ENCODE data around the gene SEMA4G. TPM values are rescaled to one million over a fixed set of nuclear protein-coding genes. Genes with fewer than 3 reads are reported as not detected.

Gene SEMA4G
- total RNA-seq, 1 donor = 0.10 TPM

GRCh38 chr10:100979791-100980272 lies 10.5 kb downstream of the SEMA4G start:
- H3K9me3 ChIP-seq (ENCODE audit: low read depth, low read length) = no peaks in the 10 kb centered on the region
- no peak overlapping the region for H3K4me3 ChIP-seq (ENCODE audit: low read length)
- H3K4me1 ChIP-seq (ENCODE audit: insufficient read depth, low read length) = no peaks in the 10 kb centered on the region
- no peaks in the 10 kb centered on the region for H3K27me3 ChIP-seq (ENCODE audit: insufficient read depth, low read length)

- H3K27me3 ChIP-seq (ENCODE audit: insufficient read depth, low read length) = no peaks in the 10 kb centered on the region
- H3K9me3 ChIP-seq (ENCODE audit: low read depth, low read length) = no peaks in the 10 kb centered on the region
- H3K4me3 ChIP-seq (ENCODE audit: low read length) = no peak overlapping the region
- no peaks in the 10 kb centered on the region for H3K4me1 ChIP-seq (ENCODE audit: insufficient read depth, low read length)
Observed at GRCh38 chr10:100980311-100980710, 11.0 kb downstream of the SEMA4G start.

- H3K9me3 ChIP-seq (ENCODE audit: low read depth, low read length) = no peaks in the 10 kb centered on the region
- no peaks in the 10 kb centered on the region for H3K4me1 ChIP-seq (ENCODE audit: insufficient read depth, low read length)
- H3K4me3 ChIP-seq (ENCODE audit: low read length) = no peak overlapping the region
- no peaks in the 10 kb centered on the region for H3K27me3 ChIP-seq (ENCODE audit: insufficient read depth, low read length)
Observed at GRCh38 chr10:100980711-100981110, 11.4 kb downstream of the SEMA4G start.

- Histone ChIP-seq H3K4me1 (ENCODE audit: insufficient read depth, low read length) (peaks cover under 1% of the 10 kb centered on the region), H3K9me3 (ENCODE audit: low read depth, low read length) (no peaks in the 10 kb centered on the region), H3K4me3 (ENCODE audit: low read length) (no peak overlapping the region), H3K27me3 (ENCODE audit: insufficient read depth, low read length) (no peaks in the 10 kb centered on the region)
Observed at GRCh38 chr10:100981178-100981772, 12.0 kb downstream of the SEMA4G start.

GRCh38 chr10:100982916-100983830 lies 13.9 kb downstream of the SEMA4G start:
- Histone ChIP-seq H3K4me1 (ENCODE audit: insufficient read depth, low read length) (peaks cover 15% of the 10 kb centered on the region), H3K27me3 (ENCODE audit: insufficient read depth, low read length) (no peaks in the 10 kb centered on the region), H3K9me3 (ENCODE audit: low read depth, low read length) (no peaks in the 10 kb centered on the region), H3K4me3 (ENCODE audit: low read length) (no peak overlapping the region)

GRCh38 chr10:100983868-100984671 lies 14.8 kb downstream of the SEMA4G start:
- H3K4me1 ChIP-seq (ENCODE audit: insufficient read depth, low read length) = peaks cover 22% of the 10 kb centered on the region
- no peaks in the 10 kb centered on the region for H3K27me3 ChIP-seq (ENCODE audit: insufficient read depth, low read length)
- no peaks in the 10 kb centered on the region for H3K9me3 ChIP-seq (ENCODE audit: low read depth, low read length)
- H3K4me3 ChIP-seq (ENCODE audit: low read length) = no peak overlapping the region

DNA sequence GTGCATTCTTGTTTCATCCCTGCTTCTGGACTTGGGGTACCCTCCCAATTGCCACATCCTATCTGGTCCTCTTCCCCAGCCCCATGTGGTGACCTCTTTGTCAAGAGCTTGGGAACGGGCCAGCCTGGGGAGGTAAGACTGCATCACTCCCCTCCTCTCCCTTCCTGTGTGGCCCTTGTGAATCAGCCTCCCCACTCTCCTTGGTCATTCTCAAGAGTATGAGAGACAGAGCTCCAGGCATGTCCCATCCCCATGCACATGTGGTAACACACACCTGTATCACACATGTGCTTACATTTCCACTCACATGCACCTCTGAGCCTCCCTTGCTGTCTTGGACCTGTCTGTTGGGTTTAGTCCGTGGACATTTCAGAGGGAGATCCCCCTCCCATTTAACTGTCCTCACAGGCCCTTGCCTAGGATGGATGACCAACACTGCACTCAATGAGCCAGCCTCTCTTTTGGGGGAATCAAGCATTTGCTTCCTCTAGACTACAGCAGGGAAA lies 15.4 kb downstream of the SEMA4G start:
- H3K27me3 ChIP-seq (ENCODE audit: insufficient read depth, low read length) = no peaks in the 10 kb centered on the region
- H3K4me1 ChIP-seq (ENCODE audit: insufficient read depth, low read length) = peaks cover 22% of the 10 kb centered on the region
- H3K9me3 ChIP-seq (ENCODE audit: low read depth, low read length) = no peaks in the 10 kb centered on the region
- no peak overlapping the region for H3K4me3 ChIP-seq (ENCODE audit: low read length)

GRCh38 chr10:100985336-100985735 lies 16.0 kb downstream of the SEMA4G start:
- no peaks in the 10 kb centered on the region for H3K27me3 ChIP-seq (ENCODE audit: insufficient read depth, low read length)
- peaks cover 22% of the 10 kb centered on the region for H3K4me1 ChIP-seq (ENCODE audit: insufficient read depth, low read length)
- no peaks in the 10 kb centered on the region for H3K9me3 ChIP-seq (ENCODE audit: low read depth, low read length)
- H3K4me3 ChIP-seq (ENCODE audit: low read length) = no peak overlapping the region

- no peaks in the 10 kb centered on the region for H3K27me3 ChIP-seq (ENCODE audit: insufficient read depth, low read length)
- H3K4me1 ChIP-seq (ENCODE audit: insufficient read depth, low read length) = peaks cover 22% of the 10 kb centered on the region
- peak overlapping the region; percentile 93 for H3K4me3 ChIP-seq (ENCODE audit: low read length)
- H3K9me3 ChIP-seq (ENCODE audit: low read depth, low read length) = no peaks in the 10 kb centered on the region
Observed at GRCh38 chr10:100986623-100986951, 17.3 kb downstream of the SEMA4G start.

DNA sequence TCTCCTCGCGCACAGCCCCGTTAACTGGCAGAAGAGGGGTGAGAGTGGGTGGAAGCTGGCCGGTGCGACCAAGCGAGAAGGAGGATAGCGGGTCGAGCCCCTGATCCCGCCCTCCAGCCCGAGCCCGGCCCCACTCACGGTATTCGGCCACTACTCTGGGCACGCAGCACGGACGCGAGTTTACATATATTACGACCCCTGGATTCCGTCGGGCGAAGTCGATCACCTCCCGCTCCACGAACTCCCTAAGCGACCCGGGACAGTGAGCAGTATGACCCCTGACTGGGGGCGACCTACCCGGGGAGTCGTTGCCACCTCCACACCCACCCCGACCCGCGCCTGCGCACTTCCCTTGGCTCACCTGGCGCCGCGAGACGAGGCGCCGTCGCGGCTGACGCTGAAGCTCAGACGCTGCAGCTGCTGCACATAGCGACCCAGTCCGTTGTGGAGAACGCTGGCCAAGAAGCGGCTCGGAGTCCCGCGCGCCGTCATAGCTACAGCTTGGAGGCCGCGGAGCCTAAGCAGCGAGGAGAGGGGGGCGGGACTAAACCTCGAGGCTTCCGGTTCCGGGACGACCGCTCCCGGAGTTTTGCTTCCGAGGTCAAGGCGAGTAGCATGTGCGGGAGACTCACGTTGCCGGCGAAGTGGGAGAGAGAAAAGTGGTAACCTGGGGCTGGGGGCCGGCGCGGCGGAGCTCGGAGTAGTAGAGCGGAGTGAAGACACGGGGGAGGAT lies 17.8 kb downstream of the SEMA4G start, which contains the start of the genes MRPL43 and TWNK:
MRPL43 (minus strand) TSS at position 546 of the 733 bp plus-strand sequence; CDS start at position 492, 54 bp downstream.
TWNK (plus strand) TSS at position 592 of the 733 bp plus-strand sequence. CDS start 668 bp downstream, outside the sequence.
- H3K4me3 ChIP-seq (ENCODE audit: low read length) = peak within 1 kb of the TSS; percentile 93
- H3K9me3 ChIP-seq (ENCODE audit: low read depth, low read length) = no peaks in the 10 kb centered on the region
- H3K4me1 ChIP-seq (ENCODE audit: insufficient read depth, low read length) = peaks cover 22% of the 10 kb centered on the region
- no peaks in the 10 kb centered on the region for H3K27me3 ChIP-seq (ENCODE audit: insufficient read depth, low read length)

GRCh38 chr10:100987685-100988049 lies 18.4 kb downstream of the SEMA4G start:
- Histone ChIP-seq H3K4me1 (ENCODE audit: insufficient read depth, low read length) (peaks cover 22% of the 10 kb centered on the region), H3K4me3 (ENCODE audit: low read length) (peak overlapping the region; percentile 93), H3K9me3 (ENCODE audit: low read depth, low read length) (no peaks in the 10 kb centered on the region), H3K27me3 (ENCODE audit: insufficient read depth, low read length) (no peaks in the 10 kb centered on the region)

- Histone ChIP-seq H3K4me3 (ENCODE audit: low read length) (peak overlapping the region; percentile 93), H3K27me3 (ENCODE audit: insufficient read depth, low read length) (no peaks in the 10 kb centered on the region), H3K4me1 (ENCODE audit: insufficient read depth, low read length) (peaks cover 22% of the 10 kb centered on the region), H3K9me3 (ENCODE audit: low read depth, low read length) (no peaks in the 10 kb centered on the region)
Observed at GRCh38 chr10:100988166-100988565, 18.9 kb downstream of the SEMA4G start.

DNA sequence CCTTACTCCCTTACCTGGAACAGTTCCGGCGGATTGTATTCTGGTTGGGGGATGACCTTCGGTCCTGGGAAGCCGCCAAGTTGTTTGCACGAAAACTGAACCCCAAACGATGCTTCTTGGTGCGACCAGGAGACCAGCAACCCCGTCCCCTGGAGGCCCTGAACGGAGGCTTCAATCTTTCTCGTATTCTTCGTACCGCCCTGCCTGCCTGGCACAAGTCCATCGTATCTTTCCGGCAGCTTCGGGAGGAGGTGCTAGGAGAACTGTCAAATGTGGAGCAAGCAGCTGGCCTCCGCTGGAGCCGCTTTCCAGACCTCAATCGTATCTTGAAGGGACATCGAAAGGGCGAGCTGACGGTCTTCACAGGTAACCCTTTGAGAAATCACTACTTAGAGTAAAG lies 19.8 kb downstream of the SEMA4G start:
- H3K4me3 ChIP-seq (ENCODE audit: low read length) = no peak overlapping the region
- H3K9me3 ChIP-seq (ENCODE audit: low read depth, low read length) = no peaks in the 10 kb centered on the region
- peaks cover 22% of the 10 kb centered on the region for H3K4me1 ChIP-seq (ENCODE audit: insufficient read depth, low read length)
- H3K27me3 ChIP-seq (ENCODE audit: insufficient read depth, low read length) = no peaks in the 10 kb centered on the region

- no peak overlapping the region for H3K4me3 ChIP-seq (ENCODE audit: low read length)
- no peaks in the 10 kb centered on the region for H3K9me3 ChIP-seq (ENCODE audit: low read depth, low read length)
- peaks cover 26% of the 10 kb centered on the region for H3K4me1 ChIP-seq (ENCODE audit: insufficient read depth, low read length)
- no peaks in the 10 kb centered on the region for H3K27me3 ChIP-seq (ENCODE audit: insufficient read depth, low read length)
Observed at GRCh38 chr10:100993986-100994708, 24.8 kb downstream of the SEMA4G start.
